NT2/D1 (cell line): ENCODE results near the gene LZTR1.
A peak's percentile ranks its signal among the peaks of the same experiment; 100 is the strongest.

Source experiments
- DNase-seq: peaks from one replicate; pipeline ENCODE4 v3.0.0-alpha.2; 2011; ENCODE audit warnings: low read depth, low spot score
- H3K27me3 ChIP-seq: 2 replicates; pipeline ENCODE4 v1.6.0; 2011; ENCODE audit warnings: mild to moderate bottlenecking; ENCODE audit not compliant: insufficient read length, insufficient read depth
- H3K36me3 ChIP-seq: 2 replicates; pipeline ENCODE4 v1.6.1; 2011; ENCODE audit warnings: mild to moderate bottlenecking, low read length, mixed read lengths; ENCODE audit not compliant: insufficient read depth, insufficient read length
- H3K4me1 ChIP-seq: 2 replicates; pipeline ENCODE4 v1.5.1; 2011; ENCODE audit not compliant: insufficient read depth, insufficient read length
- H3K4me3 ChIP-seq: 2 replicates; pipeline ENCODE4 v1.5.1; 2011; ENCODE audit warnings: low read depth; ENCODE audit not compliant: insufficient read length
- H3K9ac ChIP-seq: 2 replicates; pipeline ENCODE4 v1.6.0; 2011; ENCODE audit warnings: low read depth; ENCODE audit not compliant: insufficient read length
- H3K9me3 ChIP-seq: 2 replicates; pipeline ENCODE4 v1.5.1; 2011; ENCODE audit warnings: mild to moderate bottlenecking, low read length; ENCODE audit not compliant: insufficient read depth
- SUZ12 ChIP-seq: IDR thresholded peaks from 2 replicates; pipeline ENCODE4 v1.6.1; 2011; ENCODE audit not compliant: insufficient read length, insufficient read depth; ENCODE audit errors: extremely low read depth
- YY1 ChIP-seq: IDR thresholded peaks from 2 replicates; pipeline ENCODE4 v1.6.1; 2011; ENCODE audit not compliant: insufficient read length, insufficient read depth
- ZNF274 ChIP-seq: IDR thresholded peaks from 2 replicates; pipeline ENCODE4 v1.6.1; 2011; ENCODE audit warnings: mild to moderate bottlenecking, low read depth, low read length

LZTR1 gene

GRCh38 chr22:21015466-21016006 is 33.4 kb downstream of the LZTR1 start:
- no peaks in the 10 kb centered on the region for H3K36me3 ChIP-seq
- no peaks in the 10 kb centered on the region; the same call in 1 of the 2 replicates for H3K9me3 ChIP-seq
- H3K27me3 ChIP-seq = peaks cover 7% of the 10 kb centered on the region
- H3K9ac ChIP-seq = peak overlapping the region; percentile 21
- DNase-seq = no peak
- H3K4me3 ChIP-seq = no peak overlapping the region
- H3K4me1 ChIP-seq = peaks cover 6% of the 10 kb centered on the region
- TF ChIP-seq YY1 (no peak), SUZ12 (no peak), ZNF274 (no peak)

- Histone ChIP-seq H3K27me3 (peaks cover 7% of the 10 kb centered on the region), H3K9ac (no peak overlapping the region), H3K4me1 (peaks cover 6% of the 10 kb centered on the region), H3K9me3 (no peaks in the 10 kb centered on the region; the same call in 1 of the 2 replicates), H3K36me3 (no peaks in the 10 kb centered on the region), H3K4me3 (no peak overlapping the region)
- DNase-seq = no peak
- no peak for TF ChIP-seq YY1
- TF ChIP-seq SUZ12 = no peak
- TF ChIP-seq ZNF274 = no peak
Measured at GRCh38 chr22:21016644-21017420, 34.7 kb downstream of the LZTR1 start.

GRCh38 chr22:21018314-21018713 is 36.2 kb downstream of the LZTR1 start:
- DNase-seq = no peak
- no peak overlapping the region for H3K4me3 ChIP-seq
- no peaks in the 10 kb centered on the region for H3K36me3 ChIP-seq
- H3K9ac ChIP-seq = no peak overlapping the region
- H3K27me3 ChIP-seq = no peaks in the 10 kb centered on the region
- TF ChIP-seq YY1 (no peak), SUZ12 (no peak), ZNF274 (no peak)
- H3K4me1 ChIP-seq = peaks cover 8% of the 10 kb centered on the region
- no peaks in the 10 kb centered on the region; the same call in 1 of the 2 replicates for H3K9me3 ChIP-seq

GRCh38 chr22:21020802-21021429 is 38.8 kb downstream of the LZTR1 start:
- TF ChIP-seq YY1 = no peak
- no peak for TF ChIP-seq SUZ12
- no peak for TF ChIP-seq ZNF274
- no peaks in the 10 kb centered on the region; the same call in 1 of the 2 replicates for H3K9me3 ChIP-seq
- no peak for DNase-seq
- H3K36me3 ChIP-seq = no peaks in the 10 kb centered on the region
- H3K4me3 ChIP-seq = no peak overlapping the region
- H3K9ac ChIP-seq = no peak overlapping the region
- no peaks in the 10 kb centered on the region for H3K27me3 ChIP-seq
- peaks cover 11% of the 10 kb centered on the region for H3K4me1 ChIP-seq

- no peaks in the 10 kb centered on the region for H3K27me3 ChIP-seq
- H3K9ac ChIP-seq = no peak overlapping the region
- no peaks in the 10 kb centered on the region for H3K36me3 ChIP-seq
- no peak for DNase-seq
- H3K4me3 ChIP-seq = no peak overlapping the region
- peaks cover 8% of the 10 kb centered on the region for H3K4me1 ChIP-seq
- no peaks in the 10 kb centered on the region; the same call in 1 of the 2 replicates for H3K9me3 ChIP-seq
- TF ChIP-seq ZNF274 (no peak), YY1 (no peak), SUZ12 (no peak)
Measured at GRCh38 chr22:21022507-21022906, 40.4 kb downstream of the LZTR1 start.

- H3K4me3 ChIP-seq = no peak overlapping the region
- no peak overlapping the region for H3K9ac ChIP-seq
- TF ChIP-seq ZNF274 = no peak
- no peak for TF ChIP-seq SUZ12
- TF ChIP-seq YY1 = no peak
- H3K4me1 ChIP-seq = peaks cover 8% of the 10 kb centered on the region
- no peak for DNase-seq
- H3K27me3 ChIP-seq = no peaks in the 10 kb centered on the region
- no peaks in the 10 kb centered on the region; the same call in 1 of the 2 replicates for H3K9me3 ChIP-seq
- no peaks in the 10 kb centered on the region for H3K36me3 ChIP-seq
Measured at GRCh38 chr22:21022955-21023614, 41.0 kb downstream of the LZTR1 start.

- H3K9me3 ChIP-seq = no peaks in the 10 kb centered on the region
- peaks cover 16% of the 10 kb centered on the region for H3K4me1 ChIP-seq
- no peak overlapping the region for H3K4me3 ChIP-seq
- H3K27me3 ChIP-seq = no peaks in the 10 kb centered on the region
- DNase-seq = no peak
- TF ChIP-seq YY1 (no peak), ZNF274 (no peak), SUZ12 (no peak)
- no peaks in the 10 kb centered on the region for H3K36me3 ChIP-seq
- no peak overlapping the region for H3K9ac ChIP-seq
Measured at GRCh38 chr22:21025266-21025665, 43.2 kb downstream of the LZTR1 start.
